ENCODE results near the gene EEF1AKMT3. TPM values are rescaled to one million over a fixed set of nuclear protein-coding genes. Genes with fewer than 3 reads are reported as not detected.

The EEF1AKMT3 gene
- 6.9 and 8.1 TPM in 2 replicates for total RNA-seq

GRCh38 chr12:57772429-57773322, at the start of gene EEF1AKMT3:
Gene EEF1AKMT3 (plus strand): TSS chr12:57772614. CDS start chr12:57772725, 111 bp downstream.
- peak within 1 kb of the TSS; percentile 96 for H3K4me3 ChIP-seq (ENCODE audit: low read depth, low read length)
- no peak for TF ChIP-seq CTCF (IDR thresholded peaks at IDR 0.05; ENCODE audit: insufficient read depth, low read depth, low read length)
- DNase-seq (ENCODE audit: low read depth) = peak; percentile 56

- TF ChIP-seq CTCF (IDR thresholded peaks at IDR 0.05; ENCODE audit: insufficient read depth, low read depth, low read length) = no peak
- DNase-seq (ENCODE audit: low read depth) = no peak
These were observed 49.4 kb upstream of the EEF1AKMT3 start for GRCh38 chr12:57722716-57723629.

GRCh38 chr12:57723630-57723962, 48.8 kb upstream of the EEF1AKMT3 start:
- no peak for DNase-seq (ENCODE audit: low read depth)
- no peak for TF ChIP-seq CTCF (IDR thresholded peaks at IDR 0.05; ENCODE audit: insufficient read depth, low read depth, low read length)
- no peak overlapping the region for H3K4me3 ChIP-seq (ENCODE audit: low read depth, low read length)

More at GRCh38 chr12:57722716-57723629, 49.4 kb upstream of the EEF1AKMT3 start:
- no peak overlapping the region for H3K4me3 ChIP-seq (ENCODE audit: low read depth, low read length)

- DNase-seq (ENCODE audit: low read depth) = no peak
- TF ChIP-seq CTCF (IDR thresholded peaks at IDR 0.05; ENCODE audit: insufficient read depth, low read depth, low read length) = no peak
- H3K4me3 ChIP-seq (ENCODE audit: low read depth, low read length) = no peak overlapping the region
These were observed 48.1 kb upstream of the EEF1AKMT3 start for GRCh38 chr12:57724003-57724935.

GRCh38 chr12:57724936-57725740, 47.3 kb upstream of the EEF1AKMT3 start:
- H3K4me3 ChIP-seq (ENCODE audit: low read depth, low read length) = no peak overlapping the region
- DNase-seq (ENCODE audit: low read depth) = no peak
- no peak for TF ChIP-seq CTCF (IDR thresholded peaks at IDR 0.05; ENCODE audit: insufficient read depth, low read depth, low read length)
